Mesenteric fat pad (tissue), 1 donor: ENCODE measurements around the gene NAA80. TPM values are rescaled to one million over a fixed set of nuclear protein-coding genes. Genes with fewer than 3 reads are reported as not detected.

Experiments
- DNase-seq: peaks from one replicate; pipeline ENCODE4 v3.0.0-alpha.2; 2020; ENCODE audit warnings: low spot score
- total RNA-seq: library from RNA; stranded (reverse); fragmentation: NEBNext Ultra II Directional; extraction: Animal tissue kit (Norgen Biotek cat#: 25700); gene quantifications from one replicate; pipeline ENCODE4 v1.2.1, GENCODE V29; 2021
- donor health status: DM: yes; HTN: yes; CAD: no.

The NAA80 gene
- total RNA-seq, 1 donor from 2014 or later = 10.2 TPM

DNA sequence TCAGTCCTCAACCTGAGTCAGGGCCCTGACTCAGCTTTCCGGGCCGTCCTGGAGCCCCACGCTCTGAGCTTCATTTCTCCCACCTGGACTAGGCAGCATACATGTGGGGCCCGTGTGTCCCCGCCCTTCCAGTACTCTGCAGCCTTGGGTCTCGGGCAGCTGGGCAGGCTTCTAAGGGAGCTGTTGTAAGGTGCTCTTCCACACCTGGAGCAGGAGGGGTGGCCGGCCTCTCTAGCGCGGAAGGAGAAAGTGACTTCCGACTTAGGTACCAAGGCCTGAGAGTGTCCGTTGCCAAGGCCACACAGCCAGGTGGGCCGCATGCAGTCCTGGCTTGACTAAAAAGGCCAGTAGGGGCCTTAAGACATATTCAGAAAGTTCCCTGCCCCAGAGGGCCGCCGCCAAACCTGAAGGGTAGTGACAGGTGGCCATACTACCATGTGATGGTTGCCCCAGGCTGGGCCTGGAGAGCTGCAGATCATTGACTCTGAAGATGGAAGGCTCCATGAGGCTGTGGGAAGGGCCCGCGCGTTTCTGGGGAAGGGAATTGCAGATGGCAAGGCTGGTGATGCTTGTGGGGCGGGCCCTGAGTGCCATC, 39.7 kb downstream of the NAA80 start:
- DNase-seq = no peak

- no peak for DNase-seq
These were observed 40.2 kb downstream of the NAA80 start for GRCh38 chr3:50258979-50259378.

DNA sequence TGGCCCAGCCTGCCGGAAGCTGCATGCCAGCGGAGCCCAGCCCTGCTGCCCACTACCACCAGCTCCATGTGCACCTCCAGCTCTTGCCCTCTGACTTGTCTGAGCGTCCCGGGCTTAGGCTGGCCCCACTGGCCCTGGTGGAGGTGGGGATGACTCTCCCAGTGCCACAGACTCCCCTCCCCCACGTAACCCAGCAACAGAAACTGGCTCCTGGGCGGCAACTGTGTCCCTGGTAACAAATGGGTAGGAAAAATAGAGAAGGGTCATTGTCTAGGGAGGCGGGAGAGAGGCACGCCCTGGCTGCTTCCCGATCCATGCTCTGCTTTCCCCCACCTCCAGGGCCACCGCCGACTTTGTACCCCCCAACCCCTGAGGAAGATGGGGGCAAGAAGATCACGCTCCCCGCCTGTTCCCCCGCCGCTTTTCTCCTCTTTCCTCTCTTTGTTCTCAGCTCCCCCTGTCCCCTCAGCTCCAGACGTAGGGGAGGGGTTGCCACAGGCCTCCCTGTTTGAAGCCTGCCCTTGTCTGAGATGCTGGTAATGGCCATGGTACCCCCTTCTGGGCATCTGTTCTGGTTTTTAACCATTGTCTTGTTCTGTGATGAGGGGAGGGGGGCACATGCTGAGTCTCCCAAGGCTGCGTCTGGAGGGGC, 41.0 kb downstream of the NAA80 start:
- no peak for DNase-seq

- no peak for DNase-seq
These were observed 42.0 kb downstream of the NAA80 start for GRCh38 chr3:50256978-50257890.

DNA sequence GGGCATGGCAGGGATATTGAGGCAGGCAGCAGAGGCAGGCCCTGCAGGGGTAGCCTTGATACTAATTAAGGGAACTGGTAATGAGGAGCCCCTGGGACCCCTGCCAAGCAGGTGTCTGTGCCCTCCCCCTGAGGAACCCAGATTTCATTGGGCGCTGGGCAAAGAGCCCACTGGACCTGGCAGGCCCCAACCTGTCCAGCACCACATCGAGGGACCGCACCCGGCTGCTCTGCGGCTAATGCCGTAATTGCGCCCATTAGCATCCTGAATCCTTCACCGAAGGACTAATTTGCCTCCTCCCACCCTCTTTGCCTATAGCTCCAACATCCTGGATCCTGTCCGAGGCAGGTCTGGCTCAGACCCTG, 44.0 kb downstream of the NAA80 start:
- DNase-seq = no peak

DNA sequence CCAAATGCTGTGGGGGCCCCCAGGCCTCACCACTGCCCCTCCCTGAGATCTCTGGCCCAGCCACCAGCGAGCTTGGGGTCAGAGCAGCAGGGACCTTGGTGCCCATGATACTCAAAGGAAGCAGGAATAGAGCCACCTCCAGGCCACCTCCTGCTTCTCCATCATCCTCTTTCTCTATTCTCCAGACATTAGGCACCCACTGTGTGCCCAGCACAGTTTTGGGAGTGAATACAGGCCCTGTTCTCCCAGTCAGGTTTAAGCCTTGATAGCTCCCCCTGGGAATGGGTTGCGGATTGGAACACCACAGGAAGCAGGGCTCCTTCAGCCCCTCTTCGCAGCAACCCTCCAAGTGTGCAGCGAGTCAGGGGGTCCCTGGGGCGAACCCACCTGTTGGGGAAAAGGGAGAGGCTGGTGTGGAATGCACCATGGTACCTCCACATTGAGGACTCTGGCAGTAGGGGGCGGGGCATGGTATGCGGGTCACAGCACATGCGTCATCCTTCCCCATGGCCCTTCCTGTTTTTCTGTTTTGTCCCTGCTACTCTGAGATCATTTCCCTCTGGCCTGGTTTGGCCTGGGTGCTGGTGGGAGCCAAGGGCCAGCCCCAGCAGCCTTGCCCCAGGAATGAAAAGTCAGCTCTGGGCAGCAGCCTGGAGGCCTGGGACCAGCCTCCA, 44.5 kb downstream of the NAA80 start:
- DNase-seq = no peak

DNA sequence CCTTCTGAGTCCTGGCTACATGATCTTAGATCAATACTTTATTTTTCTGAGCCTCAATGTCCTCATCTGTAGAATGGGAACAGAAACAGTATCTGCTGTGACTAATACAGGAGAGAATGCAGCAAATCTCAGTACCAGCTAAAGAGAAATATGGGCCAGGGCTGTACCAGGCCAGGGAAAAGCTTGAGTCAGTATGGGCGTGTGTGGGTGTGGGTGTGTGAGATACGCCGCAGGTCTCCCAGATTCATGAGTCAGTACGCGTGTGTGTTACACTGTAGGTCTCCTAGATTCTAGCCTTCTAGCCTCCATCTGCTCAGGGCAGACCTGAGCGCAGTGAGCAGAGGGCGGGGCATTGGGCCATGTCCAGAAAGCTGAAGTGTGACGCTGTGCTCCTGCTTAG, 48.0 kb downstream of the NAA80 start:
- no peak for DNase-seq

DNA sequence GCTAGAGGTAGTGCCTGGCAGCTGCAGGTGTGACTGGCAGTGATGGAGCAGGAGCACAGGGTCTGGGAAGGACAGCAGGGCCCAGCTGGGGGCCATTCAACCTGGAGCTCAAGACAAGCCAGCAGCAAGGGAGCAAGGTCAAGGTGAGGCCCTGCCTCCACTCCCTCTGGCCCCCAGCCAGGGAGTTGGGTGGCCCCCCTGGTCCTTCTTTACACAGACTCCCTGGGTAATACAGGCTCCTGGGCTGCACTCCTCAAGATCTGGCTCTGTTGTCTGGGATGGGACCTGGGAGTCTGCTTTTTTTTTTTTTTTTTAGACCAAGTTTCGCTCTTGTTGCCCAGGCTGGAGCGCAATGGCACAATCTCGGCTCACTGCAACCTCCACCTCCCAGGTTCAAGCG, 48.7 kb downstream of the NAA80 start:
- no peak for DNase-seq

GRCh38 chr3:50249457-50249856, 49.7 kb downstream of the NAA80 start:
- DNase-seq = no peak

- DNase-seq = no peak
These were observed 50.8 kb downstream of the NAA80 start for GRCh38 chr3:50248387-50248786.

GRCh38 chr3:50246517-50246954, 52.7 kb downstream of the NAA80 start:
- DNase-seq = no peak

Other genes starting within 250 kb of the NAA80 start
- 132 TPM for gene RBM5, start 210.5 kb downstream of the NAA80 start, total RNA-seq
- 51.5 TPM for gene SEMA3F, start 144.1 kb downstream of the NAA80 start, total RNA-seq
- not detected for gene GNAT1, start 107.8 kb downstream of the NAA80 start, total RNA-seq
- gene SLC38A3, start 94.1 kb downstream of the NAA80 start, total RNA-seq = 0.39 TPM
- 309 TPM for gene GNAI2, start 63.2 kb downstream of the NAA80 start, total RNA-seq
- 22.1 TPM for gene SEMA3B, start 30.3 kb downstream of the NAA80 start, total RNA-seq
- gene LSMEM2, start 20.3 kb downstream of the NAA80 start, total RNA-seq = not detected
- gene IFRD2, start 7.0 kb downstream of the NAA80 start, total RNA-seq = 105 TPM
- gene HYAL3, start within 50 bp of the NAA80 start, total RNA-seq = 1.4 TPM
- 11.2 TPM for gene HYAL1, start 4.2 kb upstream of the NAA80 start, total RNA-seq
- gene HYAL2, start 23.3 kb upstream of the NAA80 start, total RNA-seq = 118 TPM
- gene TUSC2, start 28.8 kb upstream of the NAA80 start, total RNA-seq = 27.4 TPM
- 45.3 TPM for gene RASSF1, start 41.4 kb upstream of the NAA80 start, total RNA-seq
- gene ZMYND10, start 46.3 kb upstream of the NAA80 start, total RNA-seq = 0.71 TPM
- 17.3 TPM for gene NPRL2, start 51.4 kb upstream of the NAA80 start, total RNA-seq
- 18.1 TPM for gene CYB561D2, start 51.5 kb upstream of the NAA80 start, total RNA-seq
- gene TMEM115, start 60.1 kb upstream of the NAA80 start, total RNA-seq = 45.6 TPM
- gene CACNA2D2, start 204.2 kb upstream of the NAA80 start, total RNA-seq = 0.45 TPM